HepG2 (cell line): ENCODE results near the gene FAAH2. TPM values are rescaled to one million over a fixed set of nuclear protein-coding genes. Genes with fewer than 3 reads are reported as not detected.

Experiments
- ATAC-seq: fragments of 200-7000 bp; cut with Tn5 transposase; 3 replicates; pipeline ENCODE4 v1.9.1; 2020; ENCODE audit warnings: mild to moderate bottlenecking, moderate library complexity
- BruUV-seq: library from RNA; stranded (reverse); fragments of 400-500 nt; replicated peaks from 2 replicates; lab custom pipeline; 2021; lab: Mats Ljungman, UMichigan
- CTCF ChIA-PET: fragments of 300-600 bp; formaldehyde crosslinking; extraction: SDS; loops from one replicate; lab custom pipeline; 2021; ENCODE audit warnings: low total read pairs, inconsistent platforms, low intra/inter-chr PET ratio; lab: Yijun Ruan, JAX
- POLR2A ChIA-PET: fragments of 350-600 bp; sonication (Branson Sonifier 250); formaldehyde crosslinking; loops from one replicate; lab custom pipeline; 2020; ENCODE audit warnings: antibody characterized with exemption, inconsistent platforms; lab: Yijun Ruan, JAX
- DNase-seq: peaks from one replicate; pipeline ENCODE4 v3.0.0-alpha.2; 2015; ENCODE audit warnings: low spot score
- FAIRE-seq: peaks from 3 replicates; lab custom pipeline; 2011; peaks lifted over from hg19 to GRCh38; lab: Jason Lieb, UNC
- H2AFZ ChIP-seq: one replicate; pipeline ENCODE4 v1.6.1; 2011; ENCODE audit warnings: low read length, inconsistent platforms
- H3K27ac ChIP-seq: fragments of 300-600 bp; 3 replicates; pipeline ENCODE4 v1.8.0; 2011; ENCODE audit warnings: mixed run types, mild to moderate bottlenecking, mixed read lengths, low read length, inconsistent platforms; ENCODE audit not compliant: insufficient read depth; ENCODE audit errors: extremely low read length
- H3K27me3 ChIP-seq, 2 experiments: fragments of 200-600 bp in 1 of 2; 2 replicates in 1 of 2; 3 replicates in 1 of 2; pipeline versions ENCODE4 v1.6.0 to v1.8.0; 2011; ENCODE audit warnings: low read length in 2 of 2, mild to moderate bottlenecking in 2 of 2, moderate library complexity in 2 of 2, inconsistent platforms in 1 of 2; ENCODE audit not compliant: insufficient read depth in 2 of 2, control insufficient read depth in 1 of 2
- H3K36me3 ChIP-seq, 2 experiments: fragments of 200-600 bp in 1 of 2; replicated peaks in 1 of 2; 2 replicates in 1 of 2; 3 replicates in 1 of 2; pipeline versions ENCODE4 v1.5.1 to v1.8.0; 2011; ENCODE audit warnings: low read length in 2 of 2, inconsistent platforms in 1 of 2; ENCODE audit not compliant: insufficient read depth in 2 of 2, control insufficient read depth in 1 of 2
- H3K4me1 ChIP-seq: 2 replicates; pipeline ENCODE4 v1.5.1; 2012; ENCODE audit warnings: low read length, inconsistent platforms; ENCODE audit not compliant: insufficient read depth
- H3K4me2 ChIP-seq: 2 replicates; pipeline ENCODE4 v1.6.0; 2011; ENCODE audit warnings: low read depth, low read length, inconsistent platforms
- H3K4me3 ChIP-seq, 3 experiments: fragments of 200-600 bp in 1 of 3; sonication (generic), shearing (Covaris generic) in 1 of 3; replicated peaks in 1 of 3; 2 replicates each; pipeline ENCODE4 v1.5.1; 2011 to 2016; ENCODE audit warnings: low read length in 3 of 3, inconsistent platforms in 2 of 3, low read depth in 2 of 3, mild to moderate bottlenecking in 2 of 3, control low read depth in 1 of 3, mixed read lengths in 1 of 3; ENCODE audit not compliant: insufficient read depth in 1 of 3
- H3K79me2 ChIP-seq: one replicate; pipeline ENCODE4 v1.6.1; 2011; ENCODE audit warnings: low read length, inconsistent platforms; ENCODE audit not compliant: insufficient read depth
- H3K9ac ChIP-seq: 2 replicates; pipeline ENCODE4 v1.6.0; 2011; ENCODE audit warnings: mild to moderate bottlenecking, low read depth, low read length, inconsistent platforms; ENCODE audit not compliant: insufficient read depth
- H3K9me3 ChIP-seq: 2 replicates; pipeline ENCODE4 v1.5.1; 2012; ENCODE audit warnings: mild to moderate bottlenecking, low read length
- H4K20me1 ChIP-seq: 2 replicates; pipeline ENCODE4 v1.6.0; 2011; ENCODE audit warnings: inconsistent platforms, mild to moderate bottlenecking, low read length, moderate library complexity; ENCODE audit not compliant: insufficient read depth
- CREM ChIP-seq, 2 experiments: sonication (generic) in 1 of 2; formaldehyde crosslinking in 1 of 2; IDR thresholded peaks; 2 replicates each; pipeline versions ENCODE4 v1.4.0 to v1.6.1; 2016 to 2020; ENCODE audit warnings: antibody characterized with exemption in 1 of 2, mild to moderate bottlenecking in 1 of 2, missing genetic modification reagents in 1 of 2
- EZH2 ChIP-seq: conservative IDR thresholded peaks from 2 replicates; pipeline ENCODE4 v1.6.1; 2012; ENCODE audit warnings: mild to moderate bottlenecking, low read depth, low read length, moderate library complexity
- FOXK1 ChIP-seq: sonication (generic); formaldehyde crosslinking; IDR thresholded peaks from 2 replicates; pipeline ENCODE4 v1.4.0; 2020; ENCODE audit warnings: low read depth, missing genetic modification reagents, borderline replicate concordance
- KAT7 ChIP-seq: IDR thresholded peaks from 2 replicates; pipeline ENCODE4 v1.6.1; 2018; ENCODE audit warnings: borderline replicate concordance, missing compliant biosample characterization
- KLF13 ChIP-seq: sonication (generic); formaldehyde crosslinking; IDR thresholded peaks from 2 replicates; pipeline ENCODE4 v1.4.0; 2020; ENCODE audit warnings: mild to moderate bottlenecking, missing genetic modification reagents
- MED8 ChIP-seq: sonication (generic); formaldehyde crosslinking; IDR thresholded peaks from 2 replicates; pipeline ENCODE4 v1.8.1; 2023; ENCODE audit warnings: mild to moderate bottlenecking, missing genetic modification reagents; ENCODE audit not compliant: insufficient replicate concordance
- MXD4 ChIP-seq: IDR thresholded peaks from 2 replicates; pipeline ENCODE4 v1.6.1; 2016; ENCODE audit warnings: mild to moderate bottlenecking, missing biosample characterization, missing genetic modification reagents
- PITX1 ChIP-seq: sonication (generic); formaldehyde crosslinking; IDR thresholded peaks from 2 replicates; pipeline ENCODE4 v1.5.1; 2020; ENCODE audit warnings: mild to moderate bottlenecking, missing genetic modification reagents
- RARA ChIP-seq: IDR thresholded peaks from 2 replicates; pipeline ENCODE4 v1.6.1; 2016; ENCODE audit warnings: missing genetic modification reagents, missing compliant biosample characterization
- SMAD9 ChIP-seq: sonication (generic); formaldehyde crosslinking; IDR thresholded peaks from 2 replicates; pipeline ENCODE4 v1.5.1; 2020; ENCODE audit warnings: mild to moderate bottlenecking, missing genetic modification reagents
- STAG1 ChIP-seq: sonication (generic); formaldehyde crosslinking; IDR thresholded peaks from 2 replicates; pipeline ENCODE4 v1.4.0; 2020; ENCODE audit warnings: missing genetic modification reagents
- U2AF1 ChIP-seq: fragments of 200-400 bp; formaldehyde crosslinking; optimal IDR thresholded peaks from 2 replicates; pipeline ENCODE3; 2017; ENCODE audit warnings: mild to moderate bottlenecking, low read depth, low read length
- ZNF136 ChIP-seq: sonication (generic); formaldehyde crosslinking; IDR thresholded peaks from 2 replicates; pipeline ENCODE4 v1.8.1; 2022; ENCODE audit warnings: low read depth, mild to moderate bottlenecking, moderate library complexity, missing genetic modification reagents
- ZNF263 ChIP-seq: sonication (generic); formaldehyde crosslinking; IDR thresholded peaks from 2 replicates; pipeline ENCODE4 v1.4.0; 2020; ENCODE audit warnings: missing genetic modification reagents
- ZNF292 ChIP-seq: sonication (generic); formaldehyde crosslinking; IDR thresholded peaks from 2 replicates; pipeline ENCODE4 v1.8.1; 2022; ENCODE audit warnings: mild to moderate bottlenecking, low read depth, missing genetic modification reagents, borderline replicate concordance
- WGBS: methylation state at CpG from one replicate; pipeline ENCODE4 v1.1.6; 2017; ENCODE audit warnings: low lambda C conversion rate; 5-methylcytosine and 5-hydroxymethylcytosine counted together
- in situ Hi-C: cut with HindIII; loops from 2 replicates; pipeline ENCODE4 v1.10.0; 2017; ENCODE audit warnings: low pct_unique_long_range_greater_than_20kb; ENCODE audit not compliant: extremely low pct_ligation_motif_present
- intact Hi-C: fragments of 100-400 bp; cut with micrococcal nuclease; formaldehyde crosslinking; loops from one replicate; pipeline ENCODE4 v1.10.0; 2022; ENCODE audit not compliant: unreplicated experiment
- polyA plus RNA-seq, 8 experiments: library from polyadenylated mRNA; depleted of rRNA in 3 of 8; stranded (reverse) in 7 of 8; unstranded in 1 of 8; fragments of >200 nt; fragmentation: Illumina TruSeq in 4 of 8; extraction: Trizol in 4 of 8; gene quantifications; 2 replicates each; pipeline versions ENCODE4 v1.2.1 to v1.2.3, GENCODE V29; 2011 to 2016; ENCODE audit warnings: low read depth in 4 of 8, missing spikeins in 1 of 8, mixed read lengths in 1 of 8; ENCODE audit not compliant: insufficient read depth in 1 of 8
- total RNA-seq, 5 experiments: library from RNA; depleted of rRNA; stranded (reverse); fragments of >200 nt; fragmentation: Illumina TruSeq; extraction: Trizol; gene quantifications; 2 replicates each; pipeline ENCODE4 v1.2.3, GENCODE V29; 2016; ENCODE audit warnings: low read depth in 1 of 5
- TF ChIP-seq, protein P1 (sequence below): sonication (generic); formaldehyde crosslinking; IDR thresholded peaks from 2 replicates; pipeline ENCODE4 v1.8.0; 2023; ENCODE audit warnings: mild to moderate bottlenecking, missing genetic modification reagents
- TF ChIP-seq, protein P2 (sequence below): sonication (generic); formaldehyde crosslinking; conservative IDR thresholded peaks from 2 replicates; pipeline ENCODE4 v1.8.0; 2022; ENCODE audit warnings: mild to moderate bottlenecking, moderate library complexity, missing genetic modification reagents
- TF ChIP-seq, protein P3 (sequence below): sonication (generic); formaldehyde crosslinking; IDR thresholded peaks from 2 replicates; pipeline ENCODE4 v1.8.1; 2023; ENCODE audit warnings: missing genetic modification reagents, mild to moderate bottlenecking, borderline replicate concordance
- TF ChIP-seq, protein P4 (sequence below): fragments of 450-650 bp; IDR thresholded peaks from 2 replicates; pipeline ENCODE4 v1.6.1; 2017

The FAAH2 gene
- total and polyA plus RNA-seq, 2 of the 13 experiments (the other 11 are each of a cell fraction or from before 2014, with no cell fraction given): 1.6 to 3.3 TPM

DNA sequence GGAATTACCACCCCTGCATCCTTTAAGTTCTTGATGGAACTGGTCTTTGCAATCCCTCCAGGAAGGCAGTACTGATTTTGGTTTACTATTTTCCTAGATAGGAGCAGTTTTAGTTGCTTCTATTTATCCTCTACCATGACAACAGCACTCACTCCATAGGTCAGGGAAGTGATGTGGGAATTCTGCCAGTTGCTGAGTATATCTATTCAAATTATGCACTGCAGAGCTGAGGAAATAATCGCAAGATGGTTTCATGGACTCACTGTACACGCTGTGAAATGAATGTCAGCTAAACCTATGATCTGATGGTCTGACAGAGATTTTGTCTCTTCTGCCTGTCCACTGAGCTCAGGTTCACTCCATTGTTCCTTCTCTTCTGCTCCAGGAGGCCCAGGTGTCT, 135.8 kb downstream of the FAAH2 start:
- no peak overlapping the region for H3K27ac ChIP-seq
- TF ChIP-seq ZNF263: no peak
- TF ChIP-seq STAG1 (CRISPR knock-in tag): no peak
- no peak for TF ChIP-seq RARA (CRISPR knock-in tag)
- no peak for TF ChIP-seq SMAD9
- TF ChIP-seq, protein P1, sequence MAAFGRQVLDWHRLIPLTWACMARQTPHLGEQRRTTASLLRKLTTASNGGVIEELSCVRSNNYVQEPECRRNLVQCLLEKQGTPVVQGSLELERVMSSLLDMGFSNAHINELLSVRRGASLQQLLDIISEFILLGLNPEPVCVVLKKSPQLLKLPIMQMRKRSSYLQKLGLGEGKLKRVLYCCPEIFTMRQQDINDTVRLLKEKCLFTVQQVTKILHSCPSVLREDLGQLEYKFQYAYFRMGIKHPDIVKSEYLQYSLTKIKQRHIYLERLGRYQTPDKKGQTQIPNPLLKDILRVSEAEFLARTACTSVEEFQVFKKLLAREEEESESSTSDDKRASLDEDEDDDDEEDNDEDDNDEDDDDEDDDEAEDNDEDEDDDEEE: no peak
- TF ChIP-seq, protein P2, sequence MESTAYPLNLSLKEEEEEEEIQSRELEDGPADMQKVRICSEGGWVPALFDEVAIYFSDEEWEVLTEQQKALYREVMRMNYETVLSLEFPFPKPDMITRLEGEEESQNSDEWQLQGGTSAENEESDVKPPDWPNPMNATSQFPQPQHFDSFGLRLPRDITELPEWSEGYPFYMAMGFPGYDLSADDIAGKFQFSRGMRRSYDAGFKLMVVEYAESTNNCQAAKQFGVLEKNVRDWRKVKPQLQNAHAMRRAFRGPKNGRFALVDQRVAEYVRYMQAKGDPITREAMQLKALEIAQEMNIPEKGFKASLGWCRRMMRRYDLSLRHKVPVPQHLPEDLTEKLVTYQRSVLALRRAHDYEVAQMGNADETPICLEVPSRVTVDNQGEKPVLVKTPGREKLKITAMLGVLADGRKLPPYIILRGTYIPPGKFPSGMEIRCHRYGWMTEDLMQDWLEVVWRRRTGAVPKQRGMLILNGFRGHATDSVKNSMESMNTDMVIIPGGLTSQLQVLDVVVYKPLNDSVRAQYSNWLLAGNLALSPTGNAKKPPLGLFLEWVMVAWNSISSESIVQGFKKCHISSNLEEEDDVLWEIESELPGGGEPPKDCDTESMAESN (CRISPR knock-in tag): no peak
- TF ChIP-seq KLF13 (CRISPR knock-in tag): no peak
- TF ChIP-seq, protein P3, sequence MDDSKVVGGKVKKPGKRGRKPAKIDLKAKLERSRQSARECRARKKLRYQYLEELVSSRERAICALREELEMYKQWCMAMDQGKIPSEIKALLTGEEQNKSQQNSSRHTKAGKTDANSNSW (CRISPR knock-in tag): no peak
- TF ChIP-seq EZH2: no peak
- TF ChIP-seq U2AF1: no peak
- TF ChIP-seq CREM (IDR thresholded peaks at IDR 0.05): no peak
- TF ChIP-seq CREM (CRISPR knock-in tag; IDR thresholded peaks at IDR 0.05): no peak
- TF ChIP-seq MED8: no peak
- TF ChIP-seq ZNF292 (CRISPR knock-in tag): no peak
- no peak for TF ChIP-seq PITX1
- TF ChIP-seq FOXK1: no peak
- TF ChIP-seq MXD4 (CRISPR knock-in tag): no peak
- TF ChIP-seq, protein P4, sequence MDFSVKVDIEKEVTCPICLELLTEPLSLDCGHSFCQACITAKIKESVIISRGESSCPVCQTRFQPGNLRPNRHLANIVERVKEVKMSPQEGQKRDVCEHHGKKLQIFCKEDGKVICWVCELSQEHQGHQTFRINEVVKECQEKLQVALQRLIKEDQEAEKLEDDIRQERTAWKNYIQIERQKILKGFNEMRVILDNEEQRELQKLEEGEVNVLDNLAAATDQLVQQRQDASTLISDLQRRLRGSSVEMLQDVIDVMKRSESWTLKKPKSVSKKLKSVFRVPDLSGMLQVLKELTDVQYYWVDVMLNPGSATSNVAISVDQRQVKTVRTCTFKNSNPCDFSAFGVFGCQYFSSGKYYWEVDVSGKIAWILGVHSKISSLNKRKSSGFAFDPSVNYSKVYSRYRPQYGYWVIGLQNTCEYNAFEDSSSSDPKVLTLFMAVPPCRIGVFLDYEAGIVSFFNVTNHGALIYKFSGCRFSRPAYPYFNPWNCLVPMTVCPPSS: no peak
- TF ChIP-seq ZNF136 (CRISPR knock-in tag): no peak
- no peak for TF ChIP-seq KAT7 (CRISPR knock-in tag)
- CTCF ChIA-PET: no interaction called here
- in situ Hi-C loops (no loop called here), intact Hi-C loops (no loop called here)
- POLR2A ChIA-PET: no interaction called here
- no TSS peak for BruUV-seq
- FAIRE-seq: no peak
- no peak overlapping the region for H3K4me2 ChIP-seq
- DNase-seq: no peak
- no peak overlapping the region for H2AFZ ChIP-seq
- no peak overlapping the region for H3K9ac ChIP-seq
- H3K27me3 ChIP-seq: no peaks in the 10 kb centered on the region
- 40% methylated on average over 1 of the region's 2 CpGs for WGBS
- H3K36me3 ChIP-seq: no peaks in the 10 kb centered on the region
- no peaks in the 10 kb centered on the region for H3K4me1 ChIP-seq
- no peak overlapping the region for H3K4me3 ChIP-seq
- H4K20me1 ChIP-seq: no peaks in the 10 kb centered on the region
- no peaks in the 10 kb centered on the region for H3K9me3 ChIP-seq
- ATAC-seq: no peak
- H3K79me2 ChIP-seq: no peaks in the 10 kb centered on the region
